Hematopoietic multipotent progenitor cell (in vitro differentiated cells): Measurements from ENCODE around the gene PICALM. TPM values are rescaled to one million over a fixed set of nuclear protein-coding genes. Genes with fewer than 3 reads are reported as not detected.

ENCODE experiments used
- DNase-seq, 3 donors: peaks; one replicate each; pipeline ENCODE4 v3.0.0-alpha.2; 2011 to 2015; ENCODE audit warnings: low read depth in 2 of 3, low spot score in 2 of 3
- total RNA-seq: library from RNA; depleted of rRNA; stranded (reverse); fragments of >200 nt; gene quantifications from one replicate; pipeline ENCODE4 v1.2.3, GENCODE V29; 2012

Gene PICALM
- total RNA-seq, 1 donor, result 153 TPM

GRCh38 chr11:86052693-86053641, 15.9 kb downstream of the PICALM start:
- DNase-seq, result no peak

GRCh38 chr11:86050196-86050709, 18.6 kb downstream of the PICALM start:
- no peak for DNase-seq

- DNase-seq, result no peak
Observed at GRCh38 chr11:86047275-86047991, 21.5 kb downstream of the PICALM start.

GRCh38 chr11:86046116-86046515, 22.8 kb downstream of the PICALM start:
- DNase-seq, result no peak

GRCh38 chr11:86043765-86044503, 24.9 kb downstream of the PICALM start:
- no peak for DNase-seq

GRCh38 chr11:86041975-86042378, 26.9 kb downstream of the PICALM start:
- DNase-seq, result peak; percentile 44 to 87 (median 73)

- no peak for DNase-seq
Observed at GRCh38 chr11:86040919-86041850, 27.7 kb downstream of the PICALM start.

GRCh38 chr11:86039094-86039493, 29.8 kb downstream of the PICALM start:
- DNase-seq, result no peak

- no peak for DNase-seq
Observed at GRCh38 chr11:86037743-86038142, 31.1 kb downstream of the PICALM start.

GRCh38 chr11:86035920-86036319, 33.0 kb downstream of the PICALM start:
- DNase-seq, result no peak

- no peak for DNase-seq
Observed at GRCh38 chr11:86035164-86035563, 33.7 kb downstream of the PICALM start.

GRCh38 chr11:86034710-86035109, 34.2 kb downstream of the PICALM start:
- DNase-seq, result no peak

- DNase-seq, result peak in 2 of 3 donors; percentile 62 to 77
Observed at GRCh38 chr11:86021377-86021776, 47.5 kb downstream of the PICALM start.

GRCh38 chr11:86018249-86018648, 50.6 kb downstream of the PICALM start:
- no peak for DNase-seq

GRCh38 chr11:86016451-86016850, 52.4 kb downstream of the PICALM start:
- DNase-seq, result no peak

- DNase-seq, result no peak
Observed at GRCh38 chr11:86015699-86016098, 53.2 kb downstream of the PICALM start.

GRCh38 chr11:86014221-86014620, 54.7 kb downstream of the PICALM start:
- DNase-seq, result no peak

GRCh38 chr11:86013713-86014112, 55.2 kb downstream of the PICALM start:
- DNase-seq, result no peak

GRCh38 chr11:86011175-86011574, 57.7 kb downstream of the PICALM start:
- no peak for DNase-seq

GRCh38 chr11:86003654-86004053, 65.2 kb downstream of the PICALM start:
- DNase-seq, result no peak
